Glutamatergic neuron (in vitro differentiated cells): ENCODE results near the gene SPTB. TPM values are rescaled to one million over a fixed set of nuclear protein-coding genes. Genes with fewer than 3 reads are reported as not detected.

ENCODE experiments used
- DNase-seq: peaks from one replicate; pipeline ENCODE4 v3.0.0; 2022
- H3K27ac Mint-ChIP-seq: one replicate; pipeline ENCODE4 v1.8.0; 2020; ENCODE audit warnings: mild to moderate bottlenecking, mixed read lengths, inconsistent platforms; ENCODE audit not compliant: unreplicated experiment
- H3K27me3 Mint-ChIP-seq: one replicate; pipeline ENCODE4 v1.8.0; 2020; ENCODE audit warnings: mild to moderate bottlenecking, moderate library complexity, mixed read lengths, inconsistent platforms; ENCODE audit not compliant: unreplicated experiment
- H3K36me3 Mint-ChIP-seq: one replicate; pipeline ENCODE4 v1.8.0; 2020; ENCODE audit warnings: mild to moderate bottlenecking, mixed read lengths, inconsistent platforms; ENCODE audit not compliant: unreplicated experiment
- H3K4me1 Mint-ChIP-seq: one replicate; pipeline ENCODE4 v1.8.0; 2020; ENCODE audit warnings: mild to moderate bottlenecking, low read depth, mixed read lengths, inconsistent platforms; ENCODE audit not compliant: unreplicated experiment
- H3K4me3 Mint-ChIP-seq: one replicate; pipeline ENCODE4 v1.8.0; 2020; ENCODE audit warnings: mild to moderate bottlenecking, mixed read lengths, inconsistent platforms; ENCODE audit not compliant: unreplicated experiment
- H3K9me3 Mint-ChIP-seq: one replicate; pipeline ENCODE4 v1.8.0; 2020; ENCODE audit warnings: mild to moderate bottlenecking, moderate library complexity, mixed read lengths, inconsistent platforms; ENCODE audit not compliant: unreplicated experiment
- total RNA-seq: library from RNA; stranded (reverse); fragmentation: NEBNext Ultra II Directional; extraction: Animal tissue kit (Norgen Biotek cat#: 25700); gene quantifications from one replicate; pipeline ENCODE4 v1.2.1, GENCODE V29; 2021; ENCODE audit not compliant: unreplicated experiment
- TF ChIP-seq, protein P1 (sequence below): fragments of 200-600 bp; sonication (generic); IDR thresholded peaks from one replicate; pipeline ENCODE4 v1.5.0; 2021; ENCODE audit not compliant: partially characterized antibody, unreplicated experiment

The SPTB gene
- total RNA-seq, 1 donor from 2014 or later, result 1.9 TPM

DNA sequence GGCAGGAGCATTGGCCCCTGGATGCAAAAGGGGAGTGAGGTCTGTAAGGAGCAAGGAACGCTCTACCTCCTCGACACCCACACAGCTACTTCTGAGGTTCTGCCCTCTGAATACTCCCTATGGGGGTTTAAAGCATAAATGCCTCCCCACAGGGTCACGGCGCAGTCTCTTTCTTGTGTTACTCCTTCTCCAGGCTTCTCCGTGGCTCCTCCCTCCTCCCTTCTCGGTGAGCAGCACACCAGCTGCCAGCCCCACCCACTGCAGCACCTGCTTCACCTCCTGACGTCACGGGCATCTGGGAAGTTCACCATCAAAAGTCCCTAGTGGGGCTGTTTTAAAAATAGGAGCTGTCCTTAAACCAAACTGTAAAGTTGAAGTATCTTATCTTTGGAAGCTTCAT is 67.3 kb downstream of the SPTB start:
- TF ChIP-seq, protein P1, sequence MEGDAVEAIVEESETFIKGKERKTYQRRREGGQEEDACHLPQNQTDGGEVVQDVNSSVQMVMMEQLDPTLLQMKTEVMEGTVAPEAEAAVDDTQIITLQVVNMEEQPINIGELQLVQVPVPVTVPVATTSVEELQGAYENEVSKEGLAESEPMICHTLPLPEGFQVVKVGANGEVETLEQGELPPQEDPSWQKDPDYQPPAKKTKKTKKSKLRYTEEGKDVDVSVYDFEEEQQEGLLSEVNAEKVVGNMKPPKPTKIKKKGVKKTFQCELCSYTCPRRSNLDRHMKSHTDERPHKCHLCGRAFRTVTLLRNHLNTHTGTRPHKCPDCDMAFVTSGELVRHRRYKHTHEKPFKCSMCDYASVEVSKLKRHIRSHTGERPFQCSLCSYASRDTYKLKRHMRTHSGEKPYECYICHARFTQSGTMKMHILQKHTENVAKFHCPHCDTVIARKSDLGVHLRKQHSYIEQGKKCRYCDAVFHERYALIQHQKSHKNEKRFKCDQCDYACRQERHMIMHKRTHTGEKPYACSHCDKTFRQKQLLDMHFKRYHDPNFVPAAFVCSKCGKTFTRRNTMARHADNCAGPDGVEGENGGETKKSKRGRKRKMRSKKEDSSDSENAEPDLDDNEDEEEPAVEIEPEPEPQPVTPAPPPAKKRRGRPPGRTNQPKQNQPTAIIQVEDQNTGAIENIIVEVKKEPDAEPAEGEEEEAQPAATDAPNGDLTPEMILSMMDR, result no peak
- peak; percentile 54 for DNase-seq
- H3K27ac Mint-ChIP-seq, result no peak overlapping the region
- H3K4me1 Mint-ChIP-seq, result peaks cover 7% of the 10 kb centered on the region
- peaks cover 2% of the 10 kb centered on the region for H3K27me3 Mint-ChIP-seq
- peak overlapping the region; percentile 37 for H3K4me3 Mint-ChIP-seq
- H3K36me3 Mint-ChIP-seq, result no peaks in the 10 kb centered on the region
- H3K9me3 Mint-ChIP-seq, result peaks cover 4% of the 10 kb centered on the region

DNA sequence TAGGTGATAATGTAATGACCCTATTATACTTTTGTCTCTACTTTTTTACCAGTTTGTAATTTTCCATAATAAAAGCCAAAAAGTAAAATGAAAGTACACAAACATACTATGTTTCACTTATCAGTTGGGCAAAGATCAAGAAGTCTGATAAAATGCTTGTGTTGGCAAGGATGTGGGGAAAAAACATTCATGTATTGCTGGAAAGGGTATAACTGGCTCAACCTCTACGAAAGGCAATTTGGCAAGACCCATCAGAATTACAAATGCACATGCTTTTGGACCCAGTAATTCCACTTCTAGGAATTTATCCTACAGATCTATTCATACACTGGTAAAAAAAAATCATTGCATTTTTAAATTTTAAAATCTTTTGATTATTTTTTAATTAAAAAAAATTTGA is 68.0 kb downstream of the SPTB start:
- Mint-ChIP-seq H3K36me3 (no peaks in the 10 kb centered on the region), H3K4me1 (peaks cover 7% of the 10 kb centered on the region), H3K4me3 (no peak overlapping the region), H3K9me3 (peaks cover 4% of the 10 kb centered on the region), H3K27ac (no peak overlapping the region), H3K27me3 (peaks cover 2% of the 10 kb centered on the region)
- no peak for DNase-seq
- TF ChIP-seq, protein P1, result no peak

GRCh38 chr14:64808449-64808848 is 71.3 kb downstream of the SPTB start:
- no peaks in the 10 kb centered on the region for H3K36me3 Mint-ChIP-seq
- TF ChIP-seq, protein P1, result no peak
- H3K27me3 Mint-ChIP-seq, result no peaks in the 10 kb centered on the region
- no peak for DNase-seq
- H3K4me1 Mint-ChIP-seq, result peaks cover 7% of the 10 kb centered on the region
- no peak overlapping the region for H3K27ac Mint-ChIP-seq
- no peak overlapping the region for H3K4me3 Mint-ChIP-seq
- H3K9me3 Mint-ChIP-seq, result peaks cover 5% of the 10 kb centered on the region

GRCh38 chr14:64807551-64807950 is 72.2 kb downstream of the SPTB start:
- no peak for DNase-seq
- peaks cover 5% of the 10 kb centered on the region for H3K9me3 Mint-ChIP-seq
- H3K4me3 Mint-ChIP-seq, result no peak overlapping the region
- H3K4me1 Mint-ChIP-seq, result peaks cover 8% of the 10 kb centered on the region
- H3K27me3 Mint-ChIP-seq, result no peaks in the 10 kb centered on the region
- TF ChIP-seq, protein P1, result no peak
- no peak overlapping the region for H3K27ac Mint-ChIP-seq
- no peaks in the 10 kb centered on the region for H3K36me3 Mint-ChIP-seq

GRCh38 chr14:64806862-64807495 is 72.7 kb downstream of the SPTB start:
- no peak overlapping the region for H3K4me3 Mint-ChIP-seq
- peaks cover 7% of the 10 kb centered on the region for H3K4me1 Mint-ChIP-seq
- H3K9me3 Mint-ChIP-seq, result peaks cover 5% of the 10 kb centered on the region
- H3K27ac Mint-ChIP-seq, result no peak overlapping the region
- TF ChIP-seq, protein P1, result no peak
- no peak for DNase-seq
- H3K36me3 Mint-ChIP-seq, result no peaks in the 10 kb centered on the region
- no peaks in the 10 kb centered on the region for H3K27me3 Mint-ChIP-seq
